ENCODE measurements around the gene TMEM145.
A peak's percentile ranks its signal among the peaks of the same experiment; 100 is the strongest.

The TMEM145 gene

DNA sequence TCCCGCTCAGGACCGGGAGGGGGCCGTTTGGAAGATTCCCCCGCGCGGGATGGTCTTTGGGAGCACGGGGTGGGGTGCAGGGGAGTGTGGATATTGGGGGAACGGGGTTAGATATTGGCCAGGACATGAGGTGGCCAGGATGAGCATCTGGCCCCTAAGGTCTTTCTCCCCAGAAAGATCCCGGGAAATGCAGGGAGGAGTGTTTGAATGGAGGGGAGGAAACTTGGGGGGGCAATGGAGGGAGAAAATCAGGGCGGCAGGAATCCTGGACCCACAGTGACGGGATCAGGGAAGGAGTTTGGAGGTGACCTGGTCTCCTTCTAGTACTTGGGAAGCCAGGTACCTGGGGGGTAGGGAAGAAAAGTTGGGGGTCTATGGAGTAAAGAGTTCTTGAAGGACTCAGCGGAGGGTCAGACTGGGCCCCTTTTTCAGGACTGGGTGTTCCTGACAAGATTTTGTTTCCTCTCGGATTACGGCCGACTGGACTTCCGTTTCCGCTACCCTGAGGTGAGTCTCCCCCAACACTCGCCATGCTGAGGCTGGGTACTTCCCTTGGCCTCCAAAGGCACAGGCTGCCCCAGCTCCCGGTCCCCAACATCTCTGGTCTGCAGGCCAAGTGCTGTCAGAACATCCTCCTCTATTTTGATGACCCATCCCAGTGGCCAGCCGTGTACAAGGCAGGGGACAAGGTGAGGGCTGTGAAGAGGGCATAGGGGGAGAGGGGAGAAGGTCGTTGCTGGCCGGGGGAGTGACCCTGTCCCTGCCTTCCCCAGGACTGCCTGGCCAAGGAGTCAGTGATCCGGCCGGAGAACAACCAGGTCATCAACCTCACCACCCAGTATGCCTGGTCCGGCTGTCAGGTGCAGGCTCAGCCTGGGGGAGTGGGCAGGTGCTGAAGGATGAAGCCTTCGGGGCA, 989 bp downstream of the TMEM145 start:
- Histone ChIP-seq H3K4me1 (ENCODE audit: control insufficient read depth, insufficient read depth, low read length) (no peaks in the 10 kb centered on the region), H3K4me3 (ENCODE audit: low read length) (no peak overlapping the region), H3K9ac (ENCODE audit: low read length) (no peak overlapping the region), H3K36me3 (ENCODE audit: control insufficient read depth, insufficient read depth, low read length) (no peaks in the 10 kb centered on the region), H3K27ac (ENCODE audit: low read depth, low read length) (no peak overlapping the region), H3K27me3 (ENCODE audit: control insufficient read depth, insufficient read depth, low read length) (peaks cover 13% of the 10 kb centered on the region)

DNA sequence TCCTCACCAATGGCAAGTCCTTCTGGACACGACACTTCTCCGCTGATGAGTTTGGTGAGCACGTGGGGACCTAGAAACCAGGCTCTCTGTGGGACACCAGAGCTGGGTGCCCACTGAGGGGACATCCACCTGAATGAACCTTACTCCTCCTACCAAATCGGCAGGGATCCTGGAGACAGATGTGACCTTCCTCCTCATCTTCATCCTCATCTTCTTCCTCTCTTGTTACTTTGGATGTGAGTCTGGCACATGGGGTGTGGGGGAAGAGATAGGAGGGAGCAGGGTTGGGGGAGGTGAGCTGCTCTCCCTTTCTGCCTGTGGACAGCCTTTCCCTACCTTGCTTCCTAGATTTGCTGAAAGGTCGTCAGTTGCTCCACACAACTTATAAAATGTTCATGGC, 1.9 kb downstream of the TMEM145 start:
- Histone ChIP-seq H3K9ac (ENCODE audit: low read length) (no peak overlapping the region), H3K4me1 (ENCODE audit: control insufficient read depth, insufficient read depth, low read length) (no peaks in the 10 kb centered on the region), H3K36me3 (ENCODE audit: control insufficient read depth, insufficient read depth, low read length) (no peaks in the 10 kb centered on the region), H3K4me3 (ENCODE audit: low read length) (no peak overlapping the region), H3K27me3 (ENCODE audit: control insufficient read depth, insufficient read depth, low read length) (peaks cover 10% of the 10 kb centered on the region), H3K27ac (ENCODE audit: low read depth, low read length) (no peak overlapping the region)

DNA sequence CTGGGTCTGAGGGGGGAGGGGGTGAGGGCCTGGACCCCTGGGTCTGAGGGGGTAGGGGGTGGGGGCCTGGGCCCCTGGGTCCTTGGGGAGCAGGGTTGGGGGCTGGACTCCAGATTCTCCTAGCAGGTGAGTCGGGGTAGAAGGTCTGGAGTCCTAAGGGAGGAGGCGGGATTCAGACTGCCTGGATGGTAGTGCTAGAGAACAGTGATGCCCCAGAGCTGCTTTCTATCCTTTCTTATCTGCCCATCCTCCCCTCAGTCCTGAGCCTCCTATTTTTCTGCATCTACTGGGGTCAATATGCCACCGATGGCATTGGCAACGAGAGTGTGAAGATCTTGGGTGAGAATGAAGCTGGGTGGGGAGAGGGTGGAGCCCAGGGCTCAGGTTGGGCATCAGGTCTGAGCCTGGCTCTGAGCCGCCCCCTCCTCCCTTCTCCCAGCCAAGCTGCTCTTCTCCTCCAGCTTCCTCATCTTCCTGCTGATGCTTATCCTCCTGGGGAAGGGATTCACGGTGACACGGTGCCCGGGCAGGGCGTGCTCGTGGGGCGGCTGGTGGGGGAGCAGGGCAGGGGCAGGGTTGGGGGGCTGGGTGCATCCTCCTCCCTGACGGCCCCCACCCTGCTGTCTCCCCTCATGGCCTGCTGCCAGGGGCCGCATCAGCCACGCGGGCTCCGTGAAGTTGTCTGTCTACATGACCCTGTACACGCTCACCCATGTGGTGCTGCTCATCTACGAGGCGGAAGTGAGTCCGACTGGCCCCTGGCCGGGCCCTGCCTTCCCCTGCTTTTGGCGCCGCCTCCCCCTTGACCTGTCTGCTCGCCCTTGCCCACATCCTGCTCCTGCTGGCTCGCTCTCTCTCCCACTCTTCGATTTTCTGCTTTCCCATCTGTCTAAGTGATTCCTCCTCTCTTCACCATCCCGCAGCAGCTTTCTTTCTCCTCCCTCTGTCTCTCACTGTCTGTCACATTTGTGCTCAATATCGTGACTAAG, 3.4 kb downstream of the TMEM145 start:
- no peak overlapping the region for H3K27ac ChIP-seq (ENCODE audit: low read depth, low read length)
- H3K9ac ChIP-seq (ENCODE audit: low read length) = no peak overlapping the region
- H3K4me3 ChIP-seq (ENCODE audit: low read length) = no peak overlapping the region
- H3K27me3 ChIP-seq (ENCODE audit: control insufficient read depth, insufficient read depth, low read length) = peaks cover 10% of the 10 kb centered on the region
- H3K36me3 ChIP-seq (ENCODE audit: control insufficient read depth, insufficient read depth, low read length) = no peaks in the 10 kb centered on the region
- H3K4me1 ChIP-seq (ENCODE audit: control insufficient read depth, insufficient read depth, low read length) = no peaks in the 10 kb centered on the region

DNA sequence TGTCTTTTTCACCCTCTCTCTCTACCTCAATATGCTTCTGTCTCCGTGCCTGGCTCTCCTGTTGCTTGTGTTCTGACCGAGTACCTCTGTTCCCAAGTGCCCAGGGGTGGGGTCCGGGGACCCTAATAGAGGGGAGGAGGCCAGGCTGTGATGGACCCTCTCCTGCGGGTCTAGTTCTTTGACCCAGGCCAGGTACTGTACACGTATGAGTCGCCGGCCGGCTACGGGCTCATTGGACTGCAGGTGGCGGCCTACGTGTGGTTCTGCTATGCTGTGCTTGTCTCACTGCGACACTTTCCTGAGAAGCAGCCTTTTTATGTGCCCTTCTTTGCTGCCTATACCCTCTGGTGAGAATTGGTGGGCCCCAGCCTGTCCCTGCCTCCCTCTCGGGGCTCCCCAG, 4.4 kb downstream of the TMEM145 start:
- Histone ChIP-seq H3K9ac (ENCODE audit: low read length) (no peak overlapping the region), H3K36me3 (ENCODE audit: control insufficient read depth, insufficient read depth, low read length) (no peaks in the 10 kb centered on the region), H3K27me3 (ENCODE audit: control insufficient read depth, insufficient read depth, low read length) (peaks cover 10% of the 10 kb centered on the region), H3K4me3 (ENCODE audit: low read length) (no peak overlapping the region), H3K4me1 (ENCODE audit: control insufficient read depth, insufficient read depth, low read length) (no peaks in the 10 kb centered on the region), H3K27ac (ENCODE audit: low read depth, low read length) (no peak overlapping the region)

DNA sequence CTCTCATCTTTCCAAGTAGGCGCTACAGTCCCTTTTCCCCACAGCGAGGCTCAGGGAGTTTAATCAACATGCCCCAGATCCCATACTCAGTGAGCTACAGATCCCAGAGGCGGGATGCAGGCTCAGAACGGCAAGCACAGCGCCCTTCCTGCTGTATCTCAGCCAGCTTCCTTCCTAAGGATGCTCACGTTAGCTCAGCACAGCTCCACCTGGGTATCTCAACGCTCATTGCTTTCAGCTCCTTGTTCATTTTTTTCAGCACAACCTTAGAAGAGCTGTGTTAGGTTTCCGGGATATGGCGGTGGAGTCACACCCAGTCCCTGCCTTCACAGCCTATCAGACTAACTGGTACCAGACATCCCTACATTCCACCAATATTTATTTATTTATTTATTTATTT, 9.2 kb downstream of the TMEM145 start:
- Histone ChIP-seq H3K9ac (ENCODE audit: low read length) (no peak overlapping the region), H3K4me3 (ENCODE audit: low read length) (no peak overlapping the region), H3K27me3 (ENCODE audit: control insufficient read depth, insufficient read depth, low read length) (peaks cover 10% of the 10 kb centered on the region), H3K4me1 (ENCODE audit: control insufficient read depth, insufficient read depth, low read length) (peaks cover 9% of the 10 kb centered on the region), H3K27ac (ENCODE audit: low read depth, low read length) (no peak overlapping the region), H3K36me3 (ENCODE audit: control insufficient read depth, insufficient read depth, low read length) (no peaks in the 10 kb centered on the region)

DNA sequence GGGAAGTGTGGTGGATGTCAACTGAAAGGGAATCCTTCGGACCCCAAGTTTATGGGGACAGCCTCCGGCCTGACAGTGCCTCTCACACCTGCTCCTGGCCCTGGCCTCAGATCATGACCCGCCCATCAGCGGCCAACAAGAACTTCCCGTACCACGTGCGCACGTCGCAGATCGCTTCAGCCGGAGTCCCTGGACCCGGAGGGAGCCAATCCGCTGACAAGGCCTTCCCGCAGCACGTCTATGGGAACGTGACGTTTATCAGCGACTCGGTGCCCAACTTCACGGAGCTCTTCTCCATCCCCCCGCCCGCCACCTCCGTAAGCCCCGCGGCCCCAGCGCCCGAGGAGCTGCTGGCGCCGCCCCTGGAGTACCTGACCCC, 10.4 kb downstream of the TMEM145 start:
- Histone ChIP-seq H3K27me3 (ENCODE audit: control insufficient read depth, insufficient read depth, low read length) (peaks cover 10% of the 10 kb centered on the region), H3K4me3 (ENCODE audit: low read length) (no peak overlapping the region), H3K9ac (ENCODE audit: low read length) (no peak overlapping the region), H3K27ac (ENCODE audit: low read depth, low read length) (no peak overlapping the region), H3K36me3 (ENCODE audit: control insufficient read depth, insufficient read depth, low read length) (no peaks in the 10 kb centered on the region), H3K4me1 (ENCODE audit: control insufficient read depth, insufficient read depth, low read length) (peaks cover 9% of the 10 kb centered on the region)

DNA sequence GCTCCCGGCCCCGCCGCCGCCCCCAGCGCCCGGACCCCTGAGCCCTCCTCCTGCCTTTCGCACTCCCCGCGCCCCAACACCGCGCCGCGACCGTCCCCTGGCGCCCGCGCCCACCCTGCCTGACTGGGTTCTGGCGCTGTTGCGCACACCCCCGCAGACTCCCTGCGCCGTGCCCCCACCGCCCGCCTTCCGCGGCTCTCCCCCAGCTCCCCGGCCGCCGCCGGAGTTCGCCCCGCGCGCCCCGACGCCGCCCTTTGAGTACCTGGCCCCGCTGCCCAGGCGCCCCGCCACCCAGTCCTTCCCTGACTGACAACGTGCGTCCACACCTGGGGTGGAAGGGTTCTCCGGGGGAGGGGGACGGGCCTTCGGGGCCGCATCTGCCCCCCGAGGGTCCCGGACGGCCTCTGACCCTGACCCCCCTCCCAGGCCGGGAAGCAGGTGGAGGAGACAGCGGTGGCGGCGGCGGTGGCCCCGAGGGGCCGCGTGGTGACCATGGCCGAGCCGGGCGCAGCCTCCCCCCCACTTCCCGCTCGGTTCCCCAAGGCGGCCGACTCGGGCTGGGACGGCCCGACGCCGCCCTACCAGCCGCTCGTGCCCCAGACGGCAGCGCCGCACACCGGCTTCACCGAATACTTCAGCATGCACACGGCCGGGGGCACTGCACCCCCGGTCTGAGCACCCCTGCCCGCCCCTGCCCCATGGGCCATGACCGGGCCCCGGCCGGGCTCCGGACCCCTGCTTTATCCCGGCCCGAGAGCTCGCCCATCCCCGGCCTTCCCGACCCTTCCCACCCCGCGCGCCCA, 10.9 kb downstream of the TMEM145 start:
- peaks cover 9% of the 10 kb centered on the region for H3K4me1 ChIP-seq (ENCODE audit: control insufficient read depth, insufficient read depth, low read length)
- H3K27ac ChIP-seq (ENCODE audit: low read depth, low read length) = no peak overlapping the region
- H3K4me3 ChIP-seq (ENCODE audit: low read length) = no peak overlapping the region
- H3K27me3 ChIP-seq (ENCODE audit: control insufficient read depth, insufficient read depth, low read length) = peaks cover 10% of the 10 kb centered on the region
- no peaks in the 10 kb centered on the region for H3K36me3 ChIP-seq (ENCODE audit: control insufficient read depth, insufficient read depth, low read length)
- H3K9ac ChIP-seq (ENCODE audit: low read length) = no peak overlapping the region

DNA sequence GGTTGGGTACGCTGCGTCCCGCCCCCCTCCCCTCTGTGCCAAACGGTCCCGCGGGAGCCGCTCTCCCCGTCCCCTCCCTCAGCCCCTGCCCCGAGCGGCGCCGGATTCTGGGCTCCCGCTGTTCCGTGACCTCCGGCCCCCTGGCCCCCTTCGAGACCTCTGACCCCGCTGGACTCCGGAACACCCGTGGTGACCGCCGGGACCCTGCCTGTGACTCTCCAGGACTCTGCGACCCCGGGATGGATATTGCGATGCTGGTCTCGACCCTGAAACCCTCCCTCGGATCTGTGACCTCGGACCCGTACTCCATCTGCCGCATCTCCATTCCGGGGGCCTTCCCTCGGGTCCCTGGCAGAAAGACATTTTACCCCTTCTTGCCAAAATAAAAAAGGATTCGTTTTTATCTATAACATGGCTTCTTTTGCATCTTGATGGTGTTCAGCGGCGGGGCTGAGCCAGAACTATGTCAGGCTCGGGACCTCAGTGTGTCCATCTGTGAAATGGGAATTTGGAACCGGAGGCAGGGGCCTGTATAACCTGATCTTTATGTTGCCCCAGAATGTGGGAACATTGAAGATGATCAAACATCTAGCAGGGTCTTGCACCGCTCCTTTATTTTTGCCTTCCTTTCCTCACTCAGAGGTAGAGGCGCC, 11.7 kb downstream of the TMEM145 start:
- Histone ChIP-seq H3K27me3 (ENCODE audit: control insufficient read depth, insufficient read depth, low read length) (peaks cover 10% of the 10 kb centered on the region), H3K9ac (ENCODE audit: low read length) (no peak overlapping the region), H3K36me3 (ENCODE audit: control insufficient read depth, insufficient read depth, low read length) (no peaks in the 10 kb centered on the region), H3K4me1 (ENCODE audit: control insufficient read depth, insufficient read depth, low read length) (peaks cover 9% of the 10 kb centered on the region), H3K4me3 (ENCODE audit: low read length) (peak overlapping the region; percentile 9), H3K27ac (ENCODE audit: low read depth, low read length) (no peak overlapping the region)

DNA sequence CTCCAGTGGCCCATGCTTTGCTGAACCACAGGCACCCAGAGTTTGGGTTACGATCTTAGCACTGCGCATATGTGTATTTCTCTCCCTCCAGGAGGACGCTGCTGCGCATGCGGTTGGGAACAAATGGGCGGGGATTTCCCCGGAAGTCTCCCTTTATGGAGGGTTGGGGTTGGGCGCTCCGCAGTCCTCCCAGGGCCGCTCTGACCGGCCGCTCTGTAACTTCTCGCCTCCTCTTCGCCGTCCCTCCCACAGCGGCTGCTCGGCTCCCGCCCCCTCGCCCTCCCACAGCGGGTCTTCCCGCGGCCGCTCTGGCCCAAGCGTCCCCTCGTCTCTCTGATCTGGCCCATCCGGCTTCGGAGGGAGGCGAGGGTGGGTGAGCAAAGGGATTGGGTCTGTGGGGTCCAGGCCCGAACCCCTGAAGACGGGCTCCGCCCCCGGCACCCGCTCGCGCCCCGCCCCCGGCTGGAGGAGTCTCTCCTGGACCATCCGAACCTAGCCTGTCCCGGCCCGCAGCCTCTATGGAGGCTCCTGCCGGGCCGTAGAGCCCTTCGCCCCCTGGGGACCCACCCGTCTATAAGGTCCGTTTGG, 12.3 kb downstream of the TMEM145 start, which contains the start of gene MEGF8:
Gene MEGF8, plus strand, starts transcription at position 328 of the 588 bp plus-strand sequence. CDS start 609 bp downstream, outside the sequence.
- peak within 1 kb of the TSS; percentile 95 for H3K4me3 ChIP-seq (ENCODE audit: low read length)
- peaks cover 10% of the 10 kb centered on the region for H3K27me3 ChIP-seq (ENCODE audit: control insufficient read depth, insufficient read depth, low read length)
- H3K4me1 ChIP-seq (ENCODE audit: control insufficient read depth, insufficient read depth, low read length) = peaks cover 9% of the 10 kb centered on the region
- no peaks in the 10 kb centered on the region for H3K36me3 ChIP-seq (ENCODE audit: control insufficient read depth, insufficient read depth, low read length)
- peak within 1 kb of the TSS; percentile 79 for H3K27ac ChIP-seq (ENCODE audit: low read depth, low read length)
- peak within 1 kb of the TSS; percentile 71 for H3K9ac ChIP-seq (ENCODE audit: low read length)

DNA sequence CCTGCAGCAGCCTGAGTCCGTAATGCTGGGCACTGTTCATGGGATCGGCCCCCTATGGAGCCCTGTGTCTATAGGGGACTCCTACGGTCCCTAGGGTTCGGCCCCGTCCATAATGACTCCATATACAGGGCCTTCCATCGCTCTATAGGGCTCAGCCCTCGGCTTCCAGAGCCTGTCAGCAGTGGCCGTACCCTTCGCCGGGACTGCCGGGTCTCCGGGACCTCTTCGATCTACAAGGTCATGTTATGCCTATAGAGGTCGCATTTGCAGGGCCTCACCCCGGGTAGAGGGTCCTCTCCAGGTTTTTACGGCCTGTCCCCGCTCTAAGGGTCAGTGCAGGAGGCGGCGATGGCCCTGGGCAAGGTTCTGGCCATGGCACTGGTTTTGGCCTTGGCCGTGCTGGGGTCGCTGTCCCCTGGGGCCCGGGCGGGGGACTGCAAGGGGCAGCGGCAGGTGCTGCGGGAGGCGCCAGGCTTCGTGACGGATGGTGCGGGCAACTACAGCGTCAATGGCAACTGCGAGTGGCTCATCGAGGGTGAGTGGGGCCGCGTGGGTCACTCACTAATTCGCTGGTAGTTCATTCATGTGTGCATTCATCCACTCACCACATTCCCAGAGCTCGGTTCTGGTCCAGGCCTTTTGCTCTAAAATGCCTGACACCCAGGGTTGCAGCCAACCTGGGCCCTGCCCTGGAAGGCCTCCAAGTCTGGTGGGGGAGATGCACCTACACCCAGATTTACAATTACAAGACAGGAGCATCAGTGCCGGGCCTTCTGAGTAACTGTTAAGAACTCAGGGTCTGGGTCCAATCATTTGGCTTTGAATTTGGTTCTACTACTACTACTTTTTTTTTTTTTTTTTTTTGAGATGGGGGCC, 13.0 kb downstream of the TMEM145 start:
- no peaks in the 10 kb centered on the region for H3K36me3 ChIP-seq (ENCODE audit: control insufficient read depth, insufficient read depth, low read length)
- peak overlapping the region; percentile 79 for H3K27ac ChIP-seq (ENCODE audit: low read depth, low read length)
- H3K27me3 ChIP-seq (ENCODE audit: control insufficient read depth, insufficient read depth, low read length) = peaks cover 10% of the 10 kb centered on the region
- H3K4me1 ChIP-seq (ENCODE audit: control insufficient read depth, insufficient read depth, low read length) = peaks cover 9% of the 10 kb centered on the region
- peak overlapping the region; percentile 71 for H3K9ac ChIP-seq (ENCODE audit: low read length)
- peak overlapping the region; percentile 95 for H3K4me3 ChIP-seq (ENCODE audit: low read length)
